Keratinocyte (primary cell): ENCODE measurements around the gene SPATA6L. TPM values are rescaled to one million over a fixed set of nuclear protein-coding genes. Genes with fewer than 3 reads are reported as not detected.

ENCODE experiments used
- DNase-seq: peaks from one replicate; pipeline ENCODE4 v3.0.0-alpha.2; 2011; ENCODE audit warnings: low read depth, missing footprints, low spot score
- FAIRE-seq: peaks from 2 replicates; lab custom pipeline; 2011; peaks lifted over from hg19 to GRCh38; lab: Jason Lieb, UNC
- H2AFZ ChIP-seq: 2 replicates; pipeline ENCODE4 v1.6.0; 2012; ENCODE audit warnings: low read length, control low read depth, inconsistent platforms; ENCODE audit not compliant: control insufficient read depth
- H3K27ac ChIP-seq: 2 replicates; pipeline ENCODE4 v1.5.1; 2011; ENCODE audit warnings: low read length; ENCODE audit not compliant: control insufficient read depth, insufficient read depth
- H3K27me3 ChIP-seq: 3 replicates; pipeline ENCODE4 v1.6.0; 2011; ENCODE audit warnings: low read length; ENCODE audit not compliant: control insufficient read depth, insufficient read depth; ENCODE audit errors: extremely low read depth
- H3K36me3 ChIP-seq, 2 experiments: 2 replicates in 1 of 2; 3 replicates in 1 of 2; pipeline ENCODE4 v1.5.1; 2011; ENCODE audit warnings: low read length in 2 of 2, mild to moderate bottlenecking in 1 of 2; ENCODE audit not compliant: control insufficient read depth in 2 of 2, insufficient read depth in 2 of 2; ENCODE audit errors: extremely low read depth in 1 of 2
- H3K4me1 ChIP-seq: 3 replicates; pipeline ENCODE4 v1.5.1; 2011; ENCODE audit warnings: low read length; ENCODE audit not compliant: control insufficient read depth, insufficient read depth; ENCODE audit errors: extremely low read depth
- H3K4me2 ChIP-seq: 3 replicates; pipeline ENCODE4 v1.6.0; 2011; ENCODE audit warnings: low read depth, low read length; ENCODE audit not compliant: control insufficient read depth, insufficient read depth; ENCODE audit errors: extremely low read depth
- H3K4me3 ChIP-seq, 3 experiments: fragments of 200-600 bp in 1 of 3; sonication (generic) in 1 of 3; 2 replicates in 2 of 3; 3 replicates in 1 of 3; pipeline ENCODE4 v1.5.1; 2011 to 2016; ENCODE audit warnings: low read length in 3 of 3, mild to moderate bottlenecking in 3 of 3, control low read depth in 2 of 3, inconsistent platforms in 1 of 3, low read depth in 1 of 3, mixed read lengths in 1 of 3, mixed run types in 1 of 3, moderate library complexity in 1 of 3; ENCODE audit not compliant: control insufficient read depth in 2 of 3, insufficient read depth in 2 of 3; ENCODE audit errors: extremely low read depth in 1 of 3
- H3K79me2 ChIP-seq: 2 replicates; pipeline ENCODE4 v1.6.0; 2012; ENCODE audit warnings: low read length; ENCODE audit not compliant: control insufficient read depth, insufficient read depth
- H3K9ac ChIP-seq: 3 replicates; pipeline ENCODE4 v1.6.0; 2011; ENCODE audit warnings: low read length; ENCODE audit not compliant: control insufficient read depth, insufficient read depth; ENCODE audit errors: extremely low read depth
- H3K9me1 ChIP-seq: 3 replicates; pipeline ENCODE4 v1.6.0; 2011; ENCODE audit warnings: low read length; ENCODE audit not compliant: control insufficient read depth, insufficient read depth; ENCODE audit errors: extremely low read depth
- H3K9me3 ChIP-seq: 2 replicates; pipeline ENCODE4 v1.5.1; 2012; ENCODE audit warnings: low read depth, low read length; ENCODE audit not compliant: control insufficient read depth
- H4K20me1 ChIP-seq: 3 replicates; pipeline ENCODE4 v1.6.0; 2011; ENCODE audit warnings: low read length; ENCODE audit not compliant: control insufficient read depth, insufficient read depth; ENCODE audit errors: extremely low read depth
- CTCF ChIP-seq, 3 experiments: IDR thresholded peaks in 1 of 3; conservative IDR thresholded peaks in 1 of 3; optimal IDR thresholded peaks in 1 of 3; 2 replicates in 2 of 3; 3 replicates in 1 of 3; pipeline versions ENCODE3 to v1.5.1; 2011; ENCODE audit warnings: low read length in 3 of 3, mild to moderate bottlenecking in 3 of 3, moderate library complexity in 2 of 3, control low read depth in 1 of 3, inconsistent platforms in 1 of 3; ENCODE audit not compliant: insufficient read depth in 2 of 3; ENCODE audit errors: extremely low read depth in 1 of 3
- EZH2 ChIP-seq: IDR thresholded peaks from one replicate; pipeline ENCODE4 v1.6.1; 2012; ENCODE audit warnings: inconsistent platforms, mild to moderate bottlenecking, low read length, moderate library complexity
- dilution Hi-C: fragments of 300-500 bp; cut with MboI; formaldehyde crosslinking; loops from one replicate; pipeline ENCODE4 v1.7.0; 2020; ENCODE audit warnings: low sequenced_read_pairs; ENCODE audit not compliant: extremely low pct_ligation_motif_present
- polyA plus RNA-seq, 5 experiments: library from polyadenylated mRNA; depleted of rRNA in 3 of 5; stranded (reverse) in 3 of 5; stranded (forward) in 1 of 5; unstranded in 1 of 5; fragments of >200 nt; gene quantifications; 1 replicate in 1 of 5; 2 replicates in 3 of 5; 3 replicates in 1 of 5; pipeline versions ENCODE4 v1.2.1 to v1.2.3, GENCODE V29; 2011 to 2012; ENCODE audit warnings: missing spikeins in 2 of 5, low read depth in 1 of 5, low replicate concordance in 1 of 5

SPATA6L gene
- polyA plus RNA-seq, 1 donor (not counting 4 experiments of a cell fraction or from before 2014, with no cell fraction given): 0.92 TPM

DNA sequence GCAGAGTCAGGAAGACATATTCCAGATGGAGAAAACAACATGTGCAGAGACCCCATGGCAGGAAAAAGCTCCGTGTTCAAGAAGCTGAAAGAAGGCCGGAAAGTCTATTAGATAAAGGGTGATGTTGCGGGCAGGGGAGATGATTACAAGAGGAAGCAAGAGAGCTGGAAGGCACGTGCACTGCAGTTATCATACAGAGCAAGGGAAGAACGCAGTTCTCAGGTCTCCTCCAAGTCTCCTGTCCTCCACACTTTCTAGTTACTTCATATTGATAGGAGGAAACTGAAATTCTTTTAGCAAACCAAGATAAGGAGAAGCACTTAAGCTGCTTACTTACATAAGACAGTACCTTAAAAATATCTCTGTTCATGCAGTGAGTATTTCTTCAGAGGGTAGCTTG is 62.5 kb downstream of the SPATA6L start:
- dilution Hi-C loops: no loop called here
- Histone ChIP-seq H3K9ac (no peak overlapping the region), H3K36me3 (no peaks in the 10 kb centered on the region), H4K20me1 (no peaks in the 10 kb centered on the region), H3K4me1 (no peaks in the 10 kb centered on the region), H3K9me1 (no peaks in the 10 kb centered on the region), H2AFZ (no peak overlapping the region), H3K9me3 (no peaks in the 10 kb centered on the region), H3K4me3 (no peak overlapping the region), H3K27me3 (no peaks in the 10 kb centered on the region), H3K27ac (no peak overlapping the region), H3K79me2 (no peaks in the 10 kb centered on the region), H3K4me2 (no peak overlapping the region)
- TF ChIP-seq CTCF (optimal IDR thresholded peaks at IDR 0.05 in 1 of 3, IDR thresholded peaks at IDR 0.05 in 1 of 3, conservative IDR thresholded peaks at IDR 0.05 in 1 of 3; ENCODE audit: extremely low read depth in 1 of 3, insufficient read depth in 2 of 3, low read length in 3 of 3) (no peak), EZH2 (no peak)
- no peak for DNase-seq
- FAIRE-seq: no peak

GRCh38 chr9:4600368-4600767 is 65.9 kb downstream of the SPATA6L start:
- H3K36me3 ChIP-seq: no peaks in the 10 kb centered on the region
- no peak for FAIRE-seq
- H3K9me3 ChIP-seq: no peaks in the 10 kb centered on the region
- H4K20me1 ChIP-seq: no peaks in the 10 kb centered on the region
- H3K9ac ChIP-seq: no peak overlapping the region
- H2AFZ ChIP-seq: no peak overlapping the region
- DNase-seq: no peak
- no peak for TF ChIP-seq CTCF (optimal IDR thresholded peaks at IDR 0.05 in 1 of 3, IDR thresholded peaks at IDR 0.05 in 1 of 3, conservative IDR thresholded peaks at IDR 0.05 in 1 of 3; ENCODE audit: extremely low read depth in 1 of 3, insufficient read depth in 2 of 3, low read length in 3 of 3)
- no peak for TF ChIP-seq EZH2
- H3K27ac ChIP-seq: no peak overlapping the region
- H3K27me3 ChIP-seq: no peaks in the 10 kb centered on the region
- H3K4me1 ChIP-seq: no peaks in the 10 kb centered on the region
- H3K4me2 ChIP-seq: no peak overlapping the region
- no peaks in the 10 kb centered on the region for H3K79me2 ChIP-seq
- dilution Hi-C loops: no loop called here
- no peak overlapping the region for H3K4me3 ChIP-seq
- no peaks in the 10 kb centered on the region for H3K9me1 ChIP-seq
